PC-3 (cell line): Measurements from ENCODE around the gene DLG5. TPM values are rescaled to one million over a fixed set of nuclear protein-coding genes. Genes with fewer than 3 reads are reported as not detected.

Source experiments
- ATAC-seq: fragments of 200-7000 bp; cut with Tn5 transposase; 2 replicates; pipeline ENCODE4 v1.9.1; 2020; ENCODE audit warnings: mild to moderate bottlenecking, moderate library complexity
- BruUV-seq: library from RNA; stranded (reverse); fragments of 400-500 nt; replicated peaks from 2 replicates; lab custom pipeline; 2021; lab: Mats Ljungman, UMichigan
- CTCF ChIA-PET: fragments of 300-600 bp; sonication (Branson Sonifier 250); formaldehyde crosslinking; loops from one replicate; lab custom pipeline; 2022; ENCODE audit warnings: antibody characterized with exemption; lab: Charles Lee
- POLR2A ChIA-PET: fragments of 300-600 bp; sonication (Branson Sonifier 250); formaldehyde crosslinking; loops from one replicate; lab custom pipeline; 2022; ENCODE audit warnings: antibody characterized with exemption; ENCODE audit not compliant: unreplicated experiment; lab: Charles Lee
- DNase-seq: peaks from one replicate; pipeline ENCODE4 v3.0.0-alpha.2; 2015
- H2AFZ ChIP-seq: fragments of 300-600 bp; sonication (generic); 2 replicates; pipeline ENCODE4 v1.6.0; 2016; ENCODE audit warnings: antibody characterized with exemption, low read length
- H3F3A ChIP-seq: fragments of 300-600 bp; sonication (generic); one replicate; pipeline ENCODE4 v1.6.0; 2017; ENCODE audit warnings: antibody characterized with exemption, low read length, control low read depth, mild to moderate bottlenecking; ENCODE audit not compliant: unreplicated experiment
- H3K27ac ChIP-seq: fragments of 300-600 bp; sonication (generic); 2 replicates; pipeline ENCODE4 v1.5.1; 2016; ENCODE audit warnings: mild to moderate bottlenecking, low read length
- H3K27me3 ChIP-seq: fragments of 300-600 bp; sonication (generic); 2 replicates; pipeline ENCODE4 v1.6.1; 2016; ENCODE audit warnings: low read length, mixed read lengths
- H3K36me3 ChIP-seq: fragments of 300-600 bp; sonication (generic); 2 replicates; pipeline ENCODE4 v1.6.1; 2016; ENCODE audit warnings: low read depth, mixed run types, low read length, mixed read lengths
- H3K4me1 ChIP-seq: fragments of 300-600 bp; sonication (generic); 2 replicates; pipeline ENCODE4 v1.5.1; 2016; ENCODE audit warnings: low read length; ENCODE audit not compliant: insufficient read depth
- H3K4me2 ChIP-seq: fragments of 300-600 bp; sonication (generic); 2 replicates; pipeline ENCODE4 v1.6.0; 2016; ENCODE audit warnings: low read length
- H3K4me3 ChIP-seq: fragments of 300-600 bp; sonication (generic); 2 replicates; pipeline ENCODE4 v1.5.1; 2016; ENCODE audit warnings: mild to moderate bottlenecking, low read length, mixed read lengths
- H3K79me2 ChIP-seq: fragments of 300-600 bp; sonication (generic); 2 replicates; pipeline ENCODE4 v1.6.1; 2017; ENCODE audit warnings: low read length, mixed read lengths
- H3K9ac ChIP-seq: fragments of 300-600 bp; sonication (generic); 2 replicates; pipeline ENCODE4 v1.6.0; 2016; ENCODE audit warnings: mild to moderate bottlenecking, low read length
- H3K9me2 ChIP-seq: fragments of 300-600 bp; sonication (generic); replicated peaks from 2 replicates; pipeline ENCODE4 v1.6.1; 2016; ENCODE audit warnings: mixed run types, low read length, mixed read lengths
- H3K9me3 ChIP-seq: fragments of 300-600 bp; sonication (generic); 2 replicates; pipeline ENCODE4 v1.6.1; 2016; ENCODE audit warnings: low read length, mixed read lengths
- H4K20me1 ChIP-seq: fragments of 300-600 bp; sonication (generic); 2 replicates; pipeline ENCODE4 v1.6.1; 2016; ENCODE audit warnings: low read length, mixed read lengths
- EZH2 ChIP-seq: fragments of 300-600 bp; sonication (generic); IDR thresholded peaks from one replicate; pipeline ENCODE4 v1.6.1; 2017; ENCODE audit warnings: antibody characterized with exemption, mild to moderate bottlenecking, low read length; ENCODE audit not compliant: unreplicated experiment
- EZH2phosphoT487 ChIP-seq: fragments of 300-600 bp; sonication (generic); IDR thresholded peaks from 2 replicates; pipeline ENCODE4 v1.6.1; 2018; ENCODE audit warnings: mild to moderate bottlenecking, antibody characterized with exemption, low read length, borderline replicate concordance
- intact Hi-C: fragments of 100-400 bp; cut with micrococcal nuclease; formaldehyde crosslinking; loops from 2 replicates; pipeline ENCODE4 v1.9.0; 2023
- total RNA-seq: library from RNA; depleted of rRNA; stranded (reverse); fragments of >200 nt; gene quantifications from 2 replicates; pipeline ENCODE4 v1.2.3, GENCODE V29; 2014
- TF ChIP-seq, protein P1 (sequence below): fragments of 300-600 bp; sonication (generic); conservative IDR thresholded peaks from 2 replicates; pipeline ENCODE4 v1.5.1; 2017; ENCODE audit warnings: antibody characterized with exemption, low read depth, mild to moderate bottlenecking, low read length

DLG5 gene
- total RNA-seq, 1 experiment from 2014 or later, result 118 TPM

DNA sequence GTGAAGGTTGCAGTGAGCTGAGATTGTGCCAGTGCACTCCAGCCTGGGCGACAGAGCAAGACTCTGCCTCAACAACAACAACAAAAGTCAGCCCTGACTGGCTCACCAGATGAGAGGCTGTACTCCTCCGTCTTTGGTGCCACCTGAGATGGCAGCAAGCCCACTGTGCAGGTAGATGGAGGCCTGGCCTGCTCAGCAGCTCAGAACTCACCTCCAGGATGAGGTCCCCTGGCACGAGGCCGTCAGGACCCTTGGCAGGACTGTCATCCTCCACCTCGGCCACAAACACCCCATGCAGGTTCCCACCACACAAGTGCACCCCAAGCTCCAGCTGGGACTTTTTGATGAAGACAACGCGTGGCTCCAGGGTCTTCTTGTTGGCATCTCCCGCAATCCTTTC lies 117.2 kb downstream of the DLG5 start:
- DNase-seq, result no peak
- H4K20me1 ChIP-seq, result no peaks in the 10 kb centered on the region

DNA sequence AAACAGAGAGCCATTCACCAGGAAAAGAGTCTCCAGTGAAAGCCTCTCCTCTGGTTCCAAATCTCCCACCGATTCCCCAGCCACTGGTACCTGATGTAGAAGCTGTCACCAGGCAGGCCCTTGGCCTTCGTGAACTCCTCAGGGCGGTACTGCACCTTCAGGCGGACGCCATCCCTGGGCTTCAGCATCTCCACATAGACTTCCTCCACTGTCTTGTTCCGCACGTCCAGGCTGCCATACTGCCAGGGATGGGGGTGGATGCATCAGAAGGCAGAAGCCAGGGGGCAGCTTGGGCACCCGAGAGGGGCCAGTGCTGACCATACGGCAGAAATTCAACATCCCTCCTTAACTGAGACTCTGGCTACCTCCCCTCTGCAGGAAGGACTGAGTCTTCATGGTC lies 118.8 kb downstream of the DLG5 start:
- intact Hi-C loops, result no loop called here

More for the DNA sequence above, 117.2 kb downstream of the DLG5 start:
- Histone ChIP-seq H3K9me3 (no peaks in the 10 kb centered on the region), H3K4me3 (no peak overlapping the region), H3K9ac (no peak overlapping the region), H3F3A (no peaks in the 10 kb centered on the region), H3K36me3 (peaks cover 88% of the 10 kb centered on the region), H3K4me2 (no peak overlapping the region), H3K4me1 (no peaks in the 10 kb centered on the region), H2AFZ (no peak overlapping the region), H3K79me2 (no peaks in the 10 kb centered on the region), H3K9me2 (no peaks in the 10 kb centered on the region), H3K27ac (no peak overlapping the region), H3K27me3 (no peaks in the 10 kb centered on the region)
- intact Hi-C loops, result no loop called here
- ChIA-PET CTCF (no interaction called here), POLR2A (no interaction called here)
- no TSS peak for BruUV-seq
- no peak for TF ChIP-seq EZH2phosphoT487
- TF ChIP-seq EZH2, result no peak
- TF ChIP-seq, protein P1, sequence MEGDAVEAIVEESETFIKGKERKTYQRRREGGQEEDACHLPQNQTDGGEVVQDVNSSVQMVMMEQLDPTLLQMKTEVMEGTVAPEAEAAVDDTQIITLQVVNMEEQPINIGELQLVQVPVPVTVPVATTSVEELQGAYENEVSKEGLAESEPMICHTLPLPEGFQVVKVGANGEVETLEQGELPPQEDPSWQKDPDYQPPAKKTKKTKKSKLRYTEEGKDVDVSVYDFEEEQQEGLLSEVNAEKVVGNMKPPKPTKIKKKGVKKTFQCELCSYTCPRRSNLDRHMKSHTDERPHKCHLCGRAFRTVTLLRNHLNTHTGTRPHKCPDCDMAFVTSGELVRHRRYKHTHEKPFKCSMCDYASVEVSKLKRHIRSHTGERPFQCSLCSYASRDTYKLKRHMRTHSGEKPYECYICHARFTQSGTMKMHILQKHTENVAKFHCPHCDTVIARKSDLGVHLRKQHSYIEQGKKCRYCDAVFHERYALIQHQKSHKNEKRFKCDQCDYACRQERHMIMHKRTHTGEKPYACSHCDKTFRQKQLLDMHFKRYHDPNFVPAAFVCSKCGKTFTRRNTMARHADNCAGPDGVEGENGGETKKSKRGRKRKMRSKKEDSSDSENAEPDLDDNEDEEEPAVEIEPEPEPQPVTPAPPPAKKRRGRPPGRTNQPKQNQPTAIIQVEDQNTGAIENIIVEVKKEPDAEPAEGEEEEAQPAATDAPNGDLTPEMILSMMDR, result no peak
- no peak for ATAC-seq

DNA sequence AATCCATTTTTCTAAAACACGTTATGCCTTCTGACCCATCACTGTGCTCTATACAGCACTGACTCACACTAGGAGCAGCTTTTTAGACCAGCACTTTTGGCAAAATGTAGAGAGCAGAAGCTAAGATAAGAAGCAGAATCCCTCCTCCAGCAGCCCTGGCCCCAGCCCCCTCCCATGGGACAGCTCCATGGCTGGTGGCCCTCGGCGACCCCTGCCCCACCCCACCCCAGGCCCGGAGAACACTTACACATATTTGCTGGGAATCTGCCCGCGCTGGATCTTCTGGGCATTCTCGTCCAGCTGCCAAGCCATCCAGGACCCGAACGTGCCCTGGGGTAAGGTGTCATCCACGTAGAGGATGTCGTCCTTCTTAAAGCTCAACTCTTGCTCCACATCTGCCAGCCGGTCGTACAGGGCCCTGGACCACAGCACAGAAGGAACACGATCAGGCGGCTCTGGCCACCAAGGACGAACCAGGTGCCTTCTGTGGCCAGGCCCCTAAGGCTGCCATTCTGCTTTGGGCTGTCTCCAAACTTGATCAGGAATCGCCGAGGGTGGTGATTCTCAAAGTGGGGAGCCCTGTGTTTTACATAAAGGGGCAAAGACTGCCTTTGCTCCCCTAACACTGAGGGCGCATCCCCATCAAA lies 119.9 kb downstream of the DLG5 start:
- Histone ChIP-seq H4K20me1 (no peaks in the 10 kb centered on the region), H3K9me3 (no peaks in the 10 kb centered on the region), H3K36me3 (peaks cover 83% of the 10 kb centered on the region), H3K27me3 (no peaks in the 10 kb centered on the region), H3K4me1 (0 out of 2 replicates have a peak, but pooled peaks cover 3% of the 10 kb centered on the region), H3K9ac (no peak overlapping the region), H2AFZ (no peak overlapping the region), H3K79me2 (no peaks in the 10 kb centered on the region), H3F3A (no peaks in the 10 kb centered on the region), H3K9me2 (no peaks in the 10 kb centered on the region), H3K27ac (no peak overlapping the region), H3K4me2 (no peak overlapping the region), H3K4me3 (no peak overlapping the region)
- CTCF ChIA-PET, result no interaction called here
- ATAC-seq (no peak), DNase-seq (no peak)
- BruUV-seq, result no TSS peak
- POLR2A ChIA-PET, result no interaction called here
- TF ChIP-seq, protein P1, result no peak
- TF ChIP-seq EZH2 (no peak), EZH2phosphoT487 (no peak)
- intact Hi-C loops, result no loop called here

More for the DNA sequence above, 118.8 kb downstream of the DLG5 start:
- TF ChIP-seq, protein P1, result no peak
- TF ChIP-seq EZH2 (no peak), EZH2phosphoT487 (no peak)
- Histone ChIP-seq H3F3A (no peaks in the 10 kb centered on the region), H3K9me3 (no peaks in the 10 kb centered on the region), H3K36me3 (peaks cover 87% of the 10 kb centered on the region), H4K20me1 (no peaks in the 10 kb centered on the region), H2AFZ (no peak overlapping the region), H3K4me3 (no peak overlapping the region), H3K9me2 (no peaks in the 10 kb centered on the region), H3K4me1 (no peaks in the 10 kb centered on the region), H3K79me2 (no peaks in the 10 kb centered on the region), H3K27ac (no peak overlapping the region), H3K27me3 (no peaks in the 10 kb centered on the region), H3K9ac (no peak overlapping the region), H3K4me2 (no peak overlapping the region)
- DNase-seq, result no peak
- BruUV-seq, result no TSS peak
- ChIA-PET CTCF (no interaction called here), POLR2A (no interaction called here)
- ATAC-seq, result no peak
